Measurements from ENCODE around the gene MOV10.
"Not testable (repeated sequence)": the region's sequence is repeated elsewhere in the genome, so short reads cannot be mapped to it uniquely, and the experiment has no call there.

The MOV10 gene

DNA sequence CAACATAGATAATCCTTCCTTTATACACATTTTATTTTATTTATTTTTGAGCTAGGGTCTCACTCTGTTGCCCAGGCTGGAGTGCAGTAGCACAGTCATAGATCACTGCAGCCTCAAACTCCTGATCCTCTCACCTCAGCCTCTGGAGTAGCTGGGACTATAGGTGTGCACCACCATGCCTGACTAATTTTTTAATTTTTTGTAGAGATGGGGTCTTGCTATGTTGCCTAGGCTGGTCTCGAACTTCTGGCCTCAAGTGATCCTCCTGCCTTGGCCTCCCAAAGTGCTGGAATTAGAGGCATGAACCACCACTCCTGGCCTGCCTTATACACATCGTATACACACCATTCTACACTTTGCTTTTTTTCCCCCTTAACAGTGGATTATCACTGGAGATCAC is 46.8 kb downstream of the MOV10 start:
- H3K4me3 ChIP-seq (ENCODE audit: extremely low read depth, insufficient read depth, low read length, poor library complexity, severe bottlenecking); H3K36me3 ChIP-seq (ENCODE audit: control insufficient read depth, insufficient read depth, low read length); H3K27ac ChIP-seq (ENCODE audit: low read depth, low read length, severe bottlenecking); H3K9me3 ChIP-seq (ENCODE audit: control insufficient read depth, low read length): not testable (repeated sequence)
- 92 to 100% methylated on average over 1 to 2 of the region's 2 CpGs for WGBS, 2 experiments (ENCODE audit: insufficient coverage in 2 of 2)
- peaks cover 10% of the 10 kb centered on the region for H3K4me1 ChIP-seq (ENCODE audit: control insufficient read depth, insufficient read depth, low read length, poor library complexity, severe bottlenecking)

DNA sequence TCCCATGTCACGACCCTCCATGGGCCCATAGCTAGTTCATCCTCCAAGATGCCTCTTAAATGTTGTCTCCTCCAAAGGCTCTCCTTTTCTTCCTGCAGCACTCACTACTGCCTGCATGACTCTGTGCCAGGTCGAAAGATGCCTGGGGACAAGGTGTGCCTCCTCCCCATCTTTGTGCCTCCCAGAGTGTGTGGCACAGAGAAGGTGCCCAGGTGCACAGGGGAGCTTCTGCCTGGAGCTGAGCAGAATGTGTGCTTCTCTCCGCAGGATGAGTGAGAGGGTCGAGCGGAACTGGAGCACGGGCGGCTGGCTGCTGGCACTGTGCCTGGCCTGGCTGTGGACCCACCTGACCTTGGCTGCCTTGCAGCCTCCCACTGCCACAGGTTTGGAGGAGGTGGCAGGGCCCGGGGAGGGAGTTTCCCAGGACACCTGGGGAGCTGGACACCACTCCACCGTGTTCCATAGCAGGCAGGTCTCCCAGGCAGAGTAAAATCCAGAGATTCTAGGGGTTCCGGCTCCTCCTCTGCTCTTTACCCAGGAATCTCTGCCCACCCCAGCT is 47.6 kb downstream of the MOV10 start:
- 84% methylated on average over 8 to 9 of the region's 10 CpGs for WGBS, 2 experiments (ENCODE audit: insufficient coverage in 2 of 2)

GRCh38 chr1:112722601-112723510 is 48.4 kb downstream of the MOV10 start:
- Histone ChIP-seq H3K9me3 (ENCODE audit: control insufficient read depth, low read length) (no peaks in the 10 kb centered on the region), H3K4me3 (ENCODE audit: extremely low read depth, insufficient read depth, low read length, poor library complexity, severe bottlenecking) (no peak overlapping the region), H3K36me3 (ENCODE audit: control insufficient read depth, insufficient read depth, low read length) (no peaks in the 10 kb centered on the region), H3K27ac (ENCODE audit: low read depth, low read length, severe bottlenecking) (no peak overlapping the region), H3K4me1 (ENCODE audit: control insufficient read depth, insufficient read depth, low read length, poor library complexity, severe bottlenecking) (peaks cover 10% of the 10 kb centered on the region)
- WGBS, 2 experiments (ENCODE audit: insufficient coverage in 2 of 2) = 17 to 18% methylated on average over 27 to 29 of the region's 35 CpGs

More for the DNA sequence above, 47.6 kb downstream of the MOV10 start:
- Histone ChIP-seq H3K36me3 (ENCODE audit: control insufficient read depth, insufficient read depth, low read length) (no peaks in the 10 kb centered on the region), H3K27ac (ENCODE audit: low read depth, low read length, severe bottlenecking) (no peak overlapping the region), H3K9me3 (ENCODE audit: control insufficient read depth, low read length) (no peaks in the 10 kb centered on the region), H3K4me3 (ENCODE audit: extremely low read depth, insufficient read depth, low read length, poor library complexity, severe bottlenecking) (no peak overlapping the region), H3K4me1 (ENCODE audit: control insufficient read depth, insufficient read depth, low read length, poor library complexity, severe bottlenecking) (peaks cover 10% of the 10 kb centered on the region)

DNA sequence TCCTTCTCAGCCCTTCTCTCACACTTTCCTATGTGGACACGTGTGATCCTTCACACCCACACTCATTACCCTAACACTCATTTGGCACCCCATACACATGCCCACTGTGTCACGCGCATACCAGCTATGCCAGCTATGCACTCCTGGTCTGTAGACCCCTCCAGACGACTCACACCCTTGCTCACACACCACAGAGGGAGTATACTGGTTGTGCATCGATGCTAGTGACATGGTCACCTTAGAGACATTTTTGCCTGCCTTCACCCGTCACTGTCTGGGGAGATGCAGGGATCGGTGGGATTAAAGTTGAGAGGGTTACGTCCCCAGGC is 49.0 kb downstream of the MOV10 start:
- Histone ChIP-seq H3K9me3 (ENCODE audit: control insufficient read depth, low read length) (no peaks in the 10 kb centered on the region), H3K36me3 (ENCODE audit: control insufficient read depth, insufficient read depth, low read length) (no peaks in the 10 kb centered on the region), H3K4me1 (ENCODE audit: control insufficient read depth, insufficient read depth, low read length, poor library complexity, severe bottlenecking) (peaks cover 9% of the 10 kb centered on the region), H3K4me3 (ENCODE audit: extremely low read depth, insufficient read depth, low read length, poor library complexity, severe bottlenecking) (no peak overlapping the region), H3K27ac (ENCODE audit: low read depth, low read length, severe bottlenecking) (no peak overlapping the region)
- WGBS, 2 experiments (ENCODE audit: insufficient coverage in 2 of 2) = 82 to 85% methylated on average over 5 to 8 of the region's 8 CpGs

- not testable (repeated sequence) for H3K9me3 ChIP-seq (ENCODE audit: control insufficient read depth, low read length); H3K36me3 ChIP-seq (ENCODE audit: control insufficient read depth, insufficient read depth, low read length); H3K4me3 ChIP-seq (ENCODE audit: extremely low read depth, insufficient read depth, low read length, poor library complexity, severe bottlenecking); H3K27ac ChIP-seq (ENCODE audit: low read depth, low read length, severe bottlenecking); H3K4me1 ChIP-seq (ENCODE audit: control insufficient read depth, insufficient read depth, low read length, poor library complexity, severe bottlenecking)
- WGBS, 2 experiments (ENCODE audit: insufficient coverage in 2 of 2) = 80 to 90% methylated on average over 1 to 2 of the region's 4 CpGs
These were observed 49.8 kb downstream of the MOV10 start for GRCh38 chr1:112724240-112724639.

DNA sequence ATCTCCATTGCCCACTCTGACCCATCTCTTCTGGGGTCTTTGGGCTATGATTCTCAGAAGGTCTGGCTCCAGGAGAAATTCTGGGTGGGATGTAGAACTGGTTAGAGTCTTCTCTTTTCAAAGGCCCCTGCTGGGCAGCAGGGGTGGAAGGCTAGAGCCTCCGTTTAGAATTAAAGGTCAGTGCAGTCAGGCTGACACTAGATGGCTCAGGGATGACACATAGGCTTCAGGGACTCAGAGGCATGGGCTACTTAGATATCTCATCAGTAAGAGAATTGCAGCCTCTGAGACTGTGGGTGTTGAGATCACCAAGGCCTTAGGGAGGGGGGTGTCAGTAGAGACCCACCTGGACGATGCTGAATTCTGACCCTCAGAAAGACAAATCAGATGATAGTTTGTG is 53.3 kb downstream of the MOV10 start:
- no peak overlapping the region for H3K4me3 ChIP-seq (ENCODE audit: extremely low read depth, insufficient read depth, low read length, poor library complexity, severe bottlenecking)
- WGBS, 2 experiments (ENCODE audit: insufficient coverage in 2 of 2) = 18 to 49% methylated on average over 1 to 2 of the region's 2 CpGs
- no peaks in the 10 kb centered on the region for H3K4me1 ChIP-seq (ENCODE audit: control insufficient read depth, insufficient read depth, low read length, poor library complexity, severe bottlenecking)
- no peaks in the 10 kb centered on the region for H3K9me3 ChIP-seq (ENCODE audit: control insufficient read depth, low read length)
- H3K27ac ChIP-seq (ENCODE audit: low read depth, low read length, severe bottlenecking) = no peak overlapping the region
- H3K36me3 ChIP-seq (ENCODE audit: control insufficient read depth, insufficient read depth, low read length) = no peaks in the 10 kb centered on the region

- H3K4me3 ChIP-seq (ENCODE audit: extremely low read depth, insufficient read depth, low read length, poor library complexity, severe bottlenecking); H3K27ac ChIP-seq (ENCODE audit: low read depth, low read length, severe bottlenecking); H3K9me3 ChIP-seq (ENCODE audit: control insufficient read depth, low read length); H3K4me1 ChIP-seq (ENCODE audit: control insufficient read depth, insufficient read depth, low read length, poor library complexity, severe bottlenecking); H3K36me3 ChIP-seq (ENCODE audit: control insufficient read depth, insufficient read depth, low read length): not testable (repeated sequence)
- 95 to 97% methylated on average over 14 to 16 of the region's 33 CpGs for WGBS, 2 experiments (ENCODE audit: insufficient coverage in 2 of 2)
These were observed 54.0 kb downstream of the MOV10 start for GRCh38 chr1:112728306-112728971.

- not testable (repeated sequence) for H3K36me3 ChIP-seq (ENCODE audit: control insufficient read depth, insufficient read depth, low read length); H3K9me3 ChIP-seq (ENCODE audit: control insufficient read depth, low read length); H3K4me1 ChIP-seq (ENCODE audit: control insufficient read depth, insufficient read depth, low read length, poor library complexity, severe bottlenecking); H3K27ac ChIP-seq (ENCODE audit: low read depth, low read length, severe bottlenecking); H3K4me3 ChIP-seq (ENCODE audit: extremely low read depth, insufficient read depth, low read length, poor library complexity, severe bottlenecking)
- 57 to 100% methylated on average over 1 of the region's 3 CpGs for WGBS, 2 experiments (ENCODE audit: insufficient coverage in 2 of 2)
These were observed 54.6 kb downstream of the MOV10 start for GRCh38 chr1:112729011-112729410.

DNA sequence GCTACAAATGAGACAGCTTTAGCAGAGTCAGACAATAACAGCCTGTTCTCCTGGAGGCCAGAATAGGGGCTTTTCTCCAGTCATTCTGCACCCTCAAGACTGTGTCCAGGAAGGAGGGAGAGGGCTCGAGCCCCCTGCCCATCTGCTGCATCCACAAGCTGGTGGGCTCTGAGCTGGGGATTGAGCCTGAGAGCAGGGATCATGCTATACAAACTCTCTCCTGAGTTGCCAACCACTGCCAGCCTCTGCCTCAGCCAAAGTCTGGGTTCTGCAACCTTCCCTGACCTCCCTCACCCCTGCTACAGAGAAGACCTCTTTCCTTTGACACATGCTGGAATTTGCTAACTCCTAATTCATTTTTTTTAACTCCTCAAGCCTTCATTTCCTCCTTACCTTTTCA is 55.5 kb downstream of the MOV10 start:
- H3K4me3 ChIP-seq (ENCODE audit: extremely low read depth, insufficient read depth, low read length, poor library complexity, severe bottlenecking) = no peak overlapping the region
- no peaks in the 10 kb centered on the region for H3K4me1 ChIP-seq (ENCODE audit: control insufficient read depth, insufficient read depth, low read length, poor library complexity, severe bottlenecking)
- H3K9me3 ChIP-seq (ENCODE audit: control insufficient read depth, low read length) = no peaks in the 10 kb centered on the region
- no peaks in the 10 kb centered on the region for H3K36me3 ChIP-seq (ENCODE audit: control insufficient read depth, insufficient read depth, low read length)
- 100% methylated on average over 1 of the region's 1 CpG; no CpG with 5 or more reads in 1 of the 2 experiments for WGBS, 2 experiments (ENCODE audit: insufficient coverage in 2 of 2)
- no peak overlapping the region for H3K27ac ChIP-seq (ENCODE audit: low read depth, low read length, severe bottlenecking)

GRCh38 chr1:112731451-112731850 is 57.0 kb downstream of the MOV10 start:
- no peaks in the 10 kb centered on the region for H3K4me1 ChIP-seq (ENCODE audit: control insufficient read depth, insufficient read depth, low read length, poor library complexity, severe bottlenecking)

DNA sequence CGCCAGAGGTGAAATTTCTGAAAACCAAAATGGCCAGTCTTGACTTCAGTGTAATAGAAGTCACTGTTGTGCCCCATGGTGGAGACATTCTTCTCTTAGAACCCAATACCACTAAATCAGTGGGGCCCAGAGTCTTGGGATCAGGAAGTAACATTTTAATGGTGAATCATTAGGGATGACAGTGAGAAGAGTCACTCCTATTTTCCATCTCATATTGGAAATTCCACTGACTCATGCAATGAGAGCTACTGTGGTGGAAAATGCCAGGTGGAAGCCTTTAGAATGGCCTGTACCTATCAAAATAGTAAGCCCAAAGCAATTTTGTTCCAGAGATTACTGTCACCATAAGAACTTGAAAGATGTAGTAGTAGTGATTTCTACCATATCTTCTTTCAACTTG is 61.3 kb downstream of the MOV10 start:
- Histone ChIP-seq H3K4me3 (ENCODE audit: extremely low read depth, insufficient read depth, low read length, poor library complexity, severe bottlenecking) (no peak overlapping the region), H3K9me3 (ENCODE audit: control insufficient read depth, low read length) (no peaks in the 10 kb centered on the region), H3K36me3 (ENCODE audit: control insufficient read depth, insufficient read depth, low read length) (no peaks in the 10 kb centered on the region), H3K27ac (ENCODE audit: low read depth, low read length, severe bottlenecking) (no peak overlapping the region), H3K4me1 (ENCODE audit: control insufficient read depth, insufficient read depth, low read length, poor library complexity, severe bottlenecking) (no peaks in the 10 kb centered on the region)
- WGBS, 2 experiments (ENCODE audit: insufficient coverage in 2 of 2) = no CpG with 5 or more reads among the region's 1 CpG

More at GRCh38 chr1:112731451-112731850, 57.0 kb downstream of the MOV10 start:
- Histone ChIP-seq H3K4me3 (ENCODE audit: extremely low read depth, insufficient read depth, low read length, poor library complexity, severe bottlenecking) (no peak overlapping the region), H3K9me3 (ENCODE audit: control insufficient read depth, low read length) (no peaks in the 10 kb centered on the region), H3K27ac (ENCODE audit: low read depth, low read length, severe bottlenecking) (no peak overlapping the region), H3K36me3 (ENCODE audit: control insufficient read depth, insufficient read depth, low read length) (no peaks in the 10 kb centered on the region)
- 71 to 100% methylated on average over 1 of the region's 1 CpG for WGBS, 2 experiments (ENCODE audit: insufficient coverage in 2 of 2)
